ENCODE results near the gene RPN2.

RPN2 gene

DNA sequence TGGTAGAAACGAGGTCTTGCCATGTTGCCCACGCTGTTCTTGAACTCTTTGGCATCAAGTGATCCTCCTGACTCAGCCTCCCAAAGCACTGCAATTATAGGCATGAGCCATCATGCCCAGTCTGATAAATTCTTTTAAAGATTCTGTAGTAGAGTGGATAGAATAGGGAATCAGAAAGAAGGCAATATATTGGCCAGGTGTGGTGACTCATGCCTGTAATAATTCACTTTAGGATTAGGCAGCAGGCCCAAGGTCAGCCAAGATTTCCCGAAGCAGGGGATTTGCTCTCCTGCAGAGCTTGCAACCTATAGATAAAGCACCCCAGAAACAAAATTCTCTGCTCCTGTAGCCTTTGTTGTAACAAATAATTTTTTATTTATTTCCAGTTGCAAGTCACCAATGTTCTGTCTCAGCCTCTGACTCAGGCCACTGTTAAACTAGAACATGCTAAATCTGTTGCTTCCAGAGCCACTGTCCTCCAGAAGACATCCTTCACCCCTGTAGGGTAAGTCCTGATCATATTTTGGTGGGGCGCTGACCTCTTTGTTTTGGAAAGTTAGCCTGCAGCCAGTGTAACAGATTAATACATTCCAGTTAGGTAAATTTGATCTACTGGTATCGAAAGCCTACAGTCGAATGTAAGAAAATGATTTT, 30.7 kb downstream of the RPN2 start:
- H3K27ac ChIP-seq (ENCODE audit: low read depth in 2 of 2, low read length in 2 of 2) = no peak overlapping the region
- no peak overlapping the region for H3K9ac ChIP-seq (ENCODE audit: low read depth in 1 of 2, low read length in 2 of 2)
- H3K27me3 ChIP-seq (ENCODE audit: control insufficient read depth in 2 of 2, insufficient read depth in 2 of 2, low read length in 2 of 2) = no peaks in the 10 kb centered on the region
- H3K4me3 ChIP-seq (ENCODE audit: low read length in 2 of 2) = no peak overlapping the region
- peaks cover 57 to 62% of the 10 kb centered on the region in 2 donors for H3K36me3 ChIP-seq (ENCODE audit: control insufficient read depth in 2 of 2, insufficient read depth in 2 of 2, low read length in 2 of 2)
- no peaks in the 10 kb centered on the region for H3K9me3 ChIP-seq (ENCODE audit: control insufficient read depth in 2 of 2, low read length in 2 of 2)
- H3K4me1 ChIP-seq (ENCODE audit: control insufficient read depth in 2 of 2, insufficient read depth in 2 of 2, low read length in 2 of 2) = no peaks in the 10 kb centered on the region

DNA sequence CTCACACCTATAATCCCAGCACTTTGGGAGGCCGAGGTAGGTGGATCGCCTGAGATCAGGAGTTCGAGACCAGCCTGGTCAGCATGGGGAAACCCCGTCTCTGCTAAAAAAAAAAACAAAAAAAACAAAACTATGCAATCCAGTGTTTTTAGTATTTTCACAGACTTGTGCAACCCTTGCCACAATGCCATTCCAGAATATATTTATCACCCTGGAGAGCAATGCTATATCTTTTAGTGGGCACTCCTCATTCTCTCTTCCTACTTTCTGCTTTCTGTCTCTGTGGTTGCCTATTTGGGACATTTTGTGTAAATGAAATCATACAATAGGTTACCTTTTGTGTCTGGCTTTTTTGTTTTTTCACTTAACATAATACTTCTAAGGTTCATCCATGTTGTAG, 39.3 kb downstream of the RPN2 start:
- Histone ChIP-seq H3K27ac (ENCODE audit: low read depth in 2 of 2, low read length in 2 of 2) (no peak overlapping the region), H3K4me3 (ENCODE audit: low read length in 2 of 2) (no peak overlapping the region), H3K36me3 (ENCODE audit: control insufficient read depth in 2 of 2, insufficient read depth in 2 of 2, low read length in 2 of 2) (peaks cover 28 to 44% of the 10 kb centered on the region in 2 donors), H3K27me3 (ENCODE audit: control insufficient read depth in 2 of 2, insufficient read depth in 2 of 2, low read length in 2 of 2) (no peaks in the 10 kb centered on the region), H3K9ac (ENCODE audit: low read depth in 1 of 2, low read length in 2 of 2) (no peak overlapping the region), H3K9me3 (ENCODE audit: control insufficient read depth in 2 of 2, low read length in 2 of 2) (no peaks in the 10 kb centered on the region), H3K4me1 (ENCODE audit: control insufficient read depth in 2 of 2, insufficient read depth in 2 of 2, low read length in 2 of 2) (peaks cover 2 to 6% of the 10 kb centered on the region in 2 donors)

DNA sequence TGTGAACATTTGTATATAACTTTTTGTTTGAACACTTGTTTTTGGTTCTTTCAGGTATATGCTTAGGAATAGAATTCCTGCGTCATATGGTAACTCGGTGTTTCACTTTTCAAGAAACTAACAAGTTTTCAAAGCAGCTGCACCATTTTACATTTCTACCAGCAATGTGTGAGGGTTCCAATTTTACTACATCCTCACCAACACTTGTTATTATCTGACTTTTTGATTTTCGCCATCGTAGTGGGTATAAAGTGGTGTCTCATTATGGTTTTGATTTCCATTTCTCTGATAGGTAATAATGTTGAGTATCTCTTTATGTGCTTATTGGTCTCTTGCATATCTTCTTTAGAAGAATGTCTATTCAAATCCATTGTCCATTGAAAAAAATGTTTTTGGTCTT, 39.8 kb downstream of the RPN2 start:
- Histone ChIP-seq H3K9me3 (ENCODE audit: control insufficient read depth in 2 of 2, low read length in 2 of 2) (no peaks in the 10 kb centered on the region), H3K36me3 (ENCODE audit: control insufficient read depth in 2 of 2, insufficient read depth in 2 of 2, low read length in 2 of 2) (peaks cover 27 to 43% of the 10 kb centered on the region in 2 donors)

DNA sequence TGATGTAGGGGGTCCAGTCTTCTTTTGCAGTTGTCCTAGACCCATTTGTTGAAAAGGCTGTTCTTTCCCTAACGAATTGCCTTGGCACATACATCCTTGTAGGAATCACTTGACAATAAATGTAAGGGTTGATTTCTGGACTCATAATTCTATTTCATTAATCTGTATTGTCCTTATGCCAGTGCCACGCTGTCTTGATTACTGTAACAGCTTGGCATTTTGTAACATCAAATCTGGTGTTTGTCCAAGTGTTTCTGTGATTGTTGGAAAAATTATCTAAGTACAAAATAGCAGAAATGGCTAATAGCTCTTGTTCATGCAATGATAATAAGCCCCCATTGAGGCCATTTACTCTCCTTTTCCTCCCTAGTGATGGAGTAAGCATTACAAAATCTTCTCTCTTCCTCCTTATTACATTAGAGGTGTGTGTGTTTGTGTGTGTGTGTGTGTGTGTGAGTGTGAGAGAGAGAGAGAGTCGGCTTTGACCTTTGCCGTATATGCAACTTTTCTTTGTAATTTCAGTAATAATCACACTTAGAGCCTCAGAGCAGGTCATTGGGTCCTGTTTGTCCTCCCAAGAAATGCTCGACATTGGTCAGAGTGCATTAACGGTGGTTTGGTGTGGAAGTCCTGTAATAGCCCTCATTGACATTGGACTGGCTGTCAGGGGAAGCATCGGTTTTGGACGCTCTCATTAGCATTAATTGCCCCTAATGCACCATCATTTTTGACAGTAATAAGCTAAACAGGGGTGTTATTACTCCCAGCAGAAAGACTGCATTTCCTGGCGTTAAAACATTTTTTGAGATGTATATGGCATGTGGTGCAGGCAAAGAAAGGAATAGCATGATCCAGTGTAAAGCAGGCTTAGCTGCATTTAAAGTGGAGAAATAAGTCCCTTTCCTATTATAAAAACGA, 40.9 kb downstream of the RPN2 start:
- Histone ChIP-seq H3K4me1 (ENCODE audit: control insufficient read depth in 2 of 2, insufficient read depth in 2 of 2, low read length in 2 of 2) (peaks cover 2 to 6% of the 10 kb centered on the region in 2 donors), H3K4me3 (ENCODE audit: low read length in 2 of 2) (no peak overlapping the region), H3K27me3 (ENCODE audit: control insufficient read depth in 2 of 2, insufficient read depth in 2 of 2, low read length in 2 of 2) (no peaks in the 10 kb centered on the region), H3K9ac (ENCODE audit: low read depth in 1 of 2, low read length in 2 of 2) (no peak overlapping the region), H3K27ac (ENCODE audit: low read depth in 2 of 2, low read length in 2 of 2) (peak overlapping the region in 1 of 2 donors; percentile 24), H3K36me3 (ENCODE audit: control insufficient read depth in 2 of 2, insufficient read depth in 2 of 2, low read length in 2 of 2) (peaks cover 33 to 46% of the 10 kb centered on the region in 2 donors), H3K9me3 (ENCODE audit: control insufficient read depth in 2 of 2, low read length in 2 of 2) (no peaks in the 10 kb centered on the region)

More for the DNA sequence above, 39.8 kb downstream of the RPN2 start:
- Histone ChIP-seq H3K4me1 (ENCODE audit: control insufficient read depth in 2 of 2, insufficient read depth in 2 of 2, low read length in 2 of 2) (peaks cover 2 to 6% of the 10 kb centered on the region in 2 donors), H3K27me3 (ENCODE audit: control insufficient read depth in 2 of 2, insufficient read depth in 2 of 2, low read length in 2 of 2) (no peaks in the 10 kb centered on the region), H3K4me3 (ENCODE audit: low read length in 2 of 2) (no peak overlapping the region), H3K27ac (ENCODE audit: low read depth in 2 of 2, low read length in 2 of 2) (no peak overlapping the region), H3K9ac (ENCODE audit: low read depth in 1 of 2, low read length in 2 of 2) (no peak overlapping the region)

DNA sequence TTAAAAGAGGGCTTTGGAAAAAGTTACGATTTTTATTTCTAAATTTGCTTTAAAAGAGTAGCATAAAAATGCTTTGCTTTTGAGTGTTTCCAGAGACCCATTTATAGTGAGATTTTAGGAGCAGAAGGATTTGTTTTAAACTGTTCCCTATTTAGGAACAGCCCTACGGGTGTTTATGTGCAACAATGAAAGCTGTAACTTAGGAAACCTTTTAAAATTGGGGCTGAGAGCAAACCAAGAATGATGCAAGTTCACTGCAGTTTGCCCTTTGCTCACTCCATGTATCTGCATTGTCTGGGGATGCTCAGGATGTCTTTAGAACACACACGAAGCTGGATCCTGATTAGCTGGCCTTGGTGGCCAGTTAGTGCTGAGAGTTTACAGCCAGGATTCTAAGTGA, 41.6 kb downstream of the RPN2 start:
- Histone ChIP-seq H3K36me3 (ENCODE audit: control insufficient read depth in 2 of 2, insufficient read depth in 2 of 2, low read length in 2 of 2) (peaks cover 40 to 51% of the 10 kb centered on the region in 2 donors), H3K27ac (ENCODE audit: low read depth in 2 of 2, low read length in 2 of 2) (peak overlapping the region in 1 of 2 donors; percentile 24), H3K4me3 (ENCODE audit: low read length in 2 of 2) (no peak overlapping the region), H3K9ac (ENCODE audit: low read depth in 1 of 2, low read length in 2 of 2) (no peak overlapping the region), H3K9me3 (ENCODE audit: control insufficient read depth in 2 of 2, low read length in 2 of 2) (no peaks in the 10 kb centered on the region), H3K4me1 (ENCODE audit: control insufficient read depth in 2 of 2, insufficient read depth in 2 of 2, low read length in 2 of 2) (peaks cover 2 to 6% of the 10 kb centered on the region in 2 donors), H3K27me3 (ENCODE audit: control insufficient read depth in 2 of 2, insufficient read depth in 2 of 2, low read length in 2 of 2) (no peaks in the 10 kb centered on the region)

DNA sequence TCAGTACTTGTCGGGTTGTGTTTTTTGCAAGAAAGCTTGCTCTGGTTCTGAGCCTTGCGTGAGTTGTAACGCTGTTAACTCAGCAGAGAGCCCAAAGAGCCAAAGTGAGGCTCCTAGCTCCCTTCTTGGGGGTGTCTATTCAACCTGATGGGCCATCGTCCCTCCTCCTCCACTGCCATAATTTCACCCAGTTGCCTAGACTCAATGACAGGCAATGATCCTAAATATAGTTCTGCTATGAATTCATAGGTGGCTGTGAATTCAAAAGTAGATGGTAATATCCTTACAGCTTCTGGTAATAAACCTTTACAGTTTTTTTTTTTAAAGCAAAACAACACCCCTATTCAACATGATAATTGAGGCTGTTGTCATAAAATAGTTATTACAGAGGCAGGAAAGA, 43.0 kb downstream of the RPN2 start:
- Histone ChIP-seq H3K4me3 (ENCODE audit: low read length in 2 of 2) (no peak overlapping the region), H3K27ac (ENCODE audit: low read depth in 2 of 2, low read length in 2 of 2) (peak overlapping the region in 1 of 2 donors; percentile 6), H3K4me1 (ENCODE audit: control insufficient read depth in 2 of 2, insufficient read depth in 2 of 2, low read length in 2 of 2) (peaks cover 2 to 6% of the 10 kb centered on the region in 2 donors), H3K9me3 (ENCODE audit: control insufficient read depth in 2 of 2, low read length in 2 of 2) (no peaks in the 10 kb centered on the region), H3K36me3 (ENCODE audit: control insufficient read depth in 2 of 2, insufficient read depth in 2 of 2, low read length in 2 of 2) (peaks cover 52 to 55% of the 10 kb centered on the region in 2 donors), H3K9ac (ENCODE audit: low read depth in 1 of 2, low read length in 2 of 2) (no peak overlapping the region), H3K27me3 (ENCODE audit: control insufficient read depth in 2 of 2, insufficient read depth in 2 of 2, low read length in 2 of 2) (no peaks in the 10 kb centered on the region)

DNA sequence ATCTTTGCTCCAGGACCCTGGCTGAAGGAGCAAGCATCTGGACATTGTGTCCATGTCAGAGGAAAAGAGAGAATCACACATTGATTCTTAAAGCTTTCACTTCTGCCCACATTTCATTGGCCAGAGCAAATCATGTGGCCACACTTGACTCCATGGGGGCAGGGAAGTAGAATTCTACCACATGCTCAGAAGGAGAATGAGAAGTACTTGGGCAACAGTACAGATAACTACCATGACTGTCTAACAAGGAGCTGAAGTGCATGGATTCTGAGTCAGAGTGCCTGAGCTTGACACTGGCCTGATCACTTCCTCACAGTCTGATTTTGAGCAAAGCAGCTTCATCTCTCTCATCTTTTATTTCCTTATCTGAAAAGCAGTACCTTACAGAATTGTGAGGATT, 43.9 kb downstream of the RPN2 start:
- H3K27ac ChIP-seq (ENCODE audit: low read depth in 2 of 2, low read length in 2 of 2) = peak overlapping the region in 1 of 2 donors; percentile 0
- peaks cover 2 to 10% of the 10 kb centered on the region in 2 donors for H3K4me1 ChIP-seq (ENCODE audit: control insufficient read depth in 2 of 2, insufficient read depth in 2 of 2, low read length in 2 of 2)

DNA sequence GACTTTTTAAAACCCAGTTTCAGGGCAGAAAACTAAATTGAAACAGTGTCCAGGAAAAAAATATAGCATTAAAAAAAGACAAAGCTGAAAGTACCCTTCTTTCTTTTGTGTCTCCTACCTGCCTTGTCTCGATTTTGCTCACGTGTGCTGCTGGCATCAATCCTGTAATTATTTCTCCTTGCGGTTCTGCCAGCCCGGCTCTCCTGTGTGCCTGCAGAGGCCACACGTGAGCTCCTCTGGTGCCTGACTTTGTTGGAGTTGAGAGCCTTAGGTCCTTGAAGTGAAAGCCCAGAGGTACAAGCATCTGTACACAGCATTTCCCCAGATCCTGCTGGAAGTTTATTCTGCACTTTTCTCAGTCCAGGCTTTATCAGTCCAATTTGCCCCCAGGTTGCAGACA, 46.0 kb downstream of the RPN2 start:
- no peak overlapping the region for H3K4me3 ChIP-seq (ENCODE audit: low read length in 2 of 2)

More for the DNA sequence above, 43.9 kb downstream of the RPN2 start:
- H3K9me3 ChIP-seq (ENCODE audit: control insufficient read depth in 2 of 2, low read length in 2 of 2) = no peaks in the 10 kb centered on the region
- H3K36me3 ChIP-seq (ENCODE audit: control insufficient read depth in 2 of 2, insufficient read depth in 2 of 2, low read length in 2 of 2) = peaks cover 61 to 65% of the 10 kb centered on the region in 2 donors
- H3K9ac ChIP-seq (ENCODE audit: low read depth in 1 of 2, low read length in 2 of 2) = no peak overlapping the region
- no peaks in the 10 kb centered on the region for H3K27me3 ChIP-seq (ENCODE audit: control insufficient read depth in 2 of 2, insufficient read depth in 2 of 2, low read length in 2 of 2)
- no peak overlapping the region for H3K4me3 ChIP-seq (ENCODE audit: low read length in 2 of 2)

DNA sequence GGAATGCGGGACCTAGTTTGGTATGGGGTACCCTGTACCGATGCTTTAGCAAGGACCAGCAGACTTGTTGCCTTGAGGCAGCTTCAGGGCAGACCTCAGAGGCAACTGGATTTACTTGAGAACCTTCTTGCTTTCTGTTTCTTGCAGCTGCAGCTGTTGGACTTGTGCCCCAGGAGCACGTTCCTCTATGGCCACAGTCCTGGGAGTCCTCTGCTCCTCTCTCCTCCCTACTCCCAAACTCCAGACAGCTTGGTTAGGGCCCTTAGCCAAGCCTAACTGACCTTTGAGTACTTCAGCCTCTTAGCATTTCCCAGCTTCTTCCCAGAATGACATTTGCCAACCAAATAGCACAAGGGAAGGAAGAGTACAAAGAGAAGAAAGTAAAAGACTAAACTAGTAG, 47.8 kb downstream of the RPN2 start:
- H3K9me3 ChIP-seq (ENCODE audit: control insufficient read depth in 2 of 2, low read length in 2 of 2) = no peaks in the 10 kb centered on the region
- H3K27me3 ChIP-seq (ENCODE audit: control insufficient read depth in 2 of 2, insufficient read depth in 2 of 2, low read length in 2 of 2) = no peaks in the 10 kb centered on the region
- H3K27ac ChIP-seq (ENCODE audit: low read depth in 2 of 2, low read length in 2 of 2) = no peak overlapping the region
- no peak overlapping the region for H3K9ac ChIP-seq (ENCODE audit: low read depth in 1 of 2, low read length in 2 of 2)
- peaks cover 80 to 85% of the 10 kb centered on the region in 2 donors for H3K36me3 ChIP-seq (ENCODE audit: control insufficient read depth in 2 of 2, insufficient read depth in 2 of 2, low read length in 2 of 2)
- H3K4me1 ChIP-seq (ENCODE audit: control insufficient read depth in 2 of 2, insufficient read depth in 2 of 2, low read length in 2 of 2) = peaks cover 0 to 7% of the 10 kb centered on the region in 2 donors
- H3K4me3 ChIP-seq (ENCODE audit: low read length in 2 of 2) = no peak overlapping the region

More for the DNA sequence above, 46.0 kb downstream of the RPN2 start:
- peaks cover 66 to 72% of the 10 kb centered on the region in 2 donors for H3K36me3 ChIP-seq (ENCODE audit: control insufficient read depth in 2 of 2, insufficient read depth in 2 of 2, low read length in 2 of 2)
- H3K9me3 ChIP-seq (ENCODE audit: control insufficient read depth in 2 of 2, low read length in 2 of 2) = no peaks in the 10 kb centered on the region
- H3K27me3 ChIP-seq (ENCODE audit: control insufficient read depth in 2 of 2, insufficient read depth in 2 of 2, low read length in 2 of 2) = no peaks in the 10 kb centered on the region
- H3K4me1 ChIP-seq (ENCODE audit: control insufficient read depth in 2 of 2, insufficient read depth in 2 of 2, low read length in 2 of 2) = peaks cover 2 to 10% of the 10 kb centered on the region in 2 donors
- H3K9ac ChIP-seq (ENCODE audit: low read depth in 1 of 2, low read length in 2 of 2) = no peak overlapping the region
- no peak overlapping the region for H3K27ac ChIP-seq (ENCODE audit: low read depth in 2 of 2, low read length in 2 of 2)

DNA sequence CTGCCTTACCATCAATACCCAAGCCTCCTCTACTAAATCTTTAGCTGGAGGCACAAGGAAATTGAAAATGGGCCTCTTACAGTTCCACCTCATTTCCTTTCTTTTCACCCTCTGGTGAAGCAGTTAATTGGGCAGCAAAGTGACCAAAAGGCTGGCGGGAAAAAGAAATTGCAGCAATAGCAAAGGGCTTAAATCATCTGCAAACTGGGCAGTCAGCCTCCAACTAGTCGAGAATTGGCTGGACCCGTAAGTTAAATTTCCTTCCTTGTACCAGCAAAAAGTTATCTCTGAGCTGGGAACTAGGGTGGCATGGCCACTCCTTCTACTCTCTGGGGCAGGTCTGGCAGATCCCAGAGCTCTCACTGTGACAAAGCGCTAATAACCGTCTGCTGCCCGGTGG, 49.0 kb downstream of the RPN2 start:
- no peak overlapping the region for H3K9ac ChIP-seq (ENCODE audit: low read depth in 1 of 2, low read length in 2 of 2)
- H3K9me3 ChIP-seq (ENCODE audit: control insufficient read depth in 2 of 2, low read length in 2 of 2) = no peaks in the 10 kb centered on the region
- H3K36me3 ChIP-seq (ENCODE audit: control insufficient read depth in 2 of 2, insufficient read depth in 2 of 2, low read length in 2 of 2) = peaks cover 92 to 93% of the 10 kb centered on the region in 2 donors
- no peaks in the 10 kb centered on the region for H3K27me3 ChIP-seq (ENCODE audit: control insufficient read depth in 2 of 2, insufficient read depth in 2 of 2, low read length in 2 of 2)
- no peak overlapping the region for H3K4me3 ChIP-seq (ENCODE audit: low read length in 2 of 2)
- peaks cover 0 to 5% of the 10 kb centered on the region in 2 donors for H3K4me1 ChIP-seq (ENCODE audit: control insufficient read depth in 2 of 2, insufficient read depth in 2 of 2, low read length in 2 of 2)
- no peak overlapping the region for H3K27ac ChIP-seq (ENCODE audit: low read depth in 2 of 2, low read length in 2 of 2)

All from mucosa of rectum (tissue), 2 donors.